ENCODE measurements around the gene ARID1B. TPM values are rescaled to one million over a fixed set of nuclear protein-coding genes. Genes with fewer than 3 reads are reported as not detected.

Gene ARID1B
- total RNA-seq, 4 donors from 2014 or later, result 70.5 to 135 (median 78.2) TPM

- no peak for ATAC-seq (ENCODE audit: low FRiP score)
- TF ChIP-seq CTCF (IDR thresholded peaks at IDR 0.05), result no peak
- DNase-seq (ENCODE audit: low spot score), result no peak
These were observed 476.5 kb downstream of the ARID1B start for GRCh38 chr6:157253699-157254098.

GRCh38 chr6:157254538-157254937, 477.4 kb downstream of the ARID1B start:
- DNase-seq (ENCODE audit: low spot score), result no peak
- TF ChIP-seq CTCF (IDR thresholded peaks at IDR 0.05), result no peak
- ATAC-seq (ENCODE audit: low FRiP score), result no peak

- DNase-seq (ENCODE audit: low spot score) (no peak), ATAC-seq (ENCODE audit: low FRiP score) (no peak)
- TF ChIP-seq CTCF (IDR thresholded peaks at IDR 0.05), result no peak
These were observed 477.9 kb downstream of the ARID1B start for GRCh38 chr6:157255079-157255478.

GRCh38 chr6:157258878-157259277, 481.7 kb downstream of the ARID1B start:
- ATAC-seq (ENCODE audit: low FRiP score), result no peak

GRCh38 chr6:157259443-157259842, 482.3 kb downstream of the ARID1B start:
- DNase-seq (ENCODE audit: low spot score) (no peak), ATAC-seq (ENCODE audit: low FRiP score) (no peak)
- TF ChIP-seq CTCF (IDR thresholded peaks at IDR 0.05), result no peak

More at GRCh38 chr6:157258878-157259277, 481.7 kb downstream of the ARID1B start:
- no peak for TF ChIP-seq CTCF (IDR thresholded peaks at IDR 0.05)
- no peak for DNase-seq (ENCODE audit: low spot score)

Small RNA genes within 50 kb of the gene (small RNA-seq; reads per million reads assigned to genes)
- gene AL355297.2 (not detected), gene MIR4466 (not detected)
